Thoracic aorta (tissue), 2 donors: ENCODE measurements around the gene RPE65. TPM values are rescaled to one million over a fixed set of nuclear protein-coding genes. Genes with fewer than 3 reads are reported as not detected.
"Not testable (repeated sequence)": the region's sequence is repeated elsewhere in the genome, so short reads cannot be mapped to it uniquely, and the experiment has no call there.

Experiments
- ATAC-seq: fragments of 150-250 bp; one replicate; pipeline ENCODE4 v1.8.0; 2017; ENCODE audit warnings: low read depth; ENCODE audit not compliant: insufficient number of reproducible peaks, low FRiP score
- DNase-seq: peaks from one replicate; pipeline ENCODE4 v3.0.0-alpha.2; 2020; ENCODE audit warnings: low spot score
- H3K27ac ChIP-seq, 2 donors: fragments of 200-600 bp; sonication (generic); 1 replicate in 1 of 2; 2 replicates in 1 of 2; pipeline ENCODE4 v1.5.1; 2016; ENCODE audit warnings: mild to moderate bottlenecking in 2 of 2, moderate library complexity in 2 of 2
- H3K27me3 ChIP-seq: fragments of 200-600 bp; sonication (generic); replicated peaks from 2 replicates; pipeline ENCODE4 v1.6.0; 2016; ENCODE audit warnings: mild to moderate bottlenecking; ENCODE audit not compliant: insufficient read depth
- H3K36me3 ChIP-seq: fragments of 200-600 bp; sonication (generic); one replicate; pipeline ENCODE4 v1.5.1; 2016
- H3K4me1 ChIP-seq, 2 donors: fragments of 200-600 bp; sonication (generic); 1 replicate in 1 of 2; 2 replicates in 1 of 2; pipeline versions ENCODE4 v1.5.1 to v1.6.0; 2016; ENCODE audit warnings: low read depth in 2 of 2, mild to moderate bottlenecking in 1 of 2; ENCODE audit not compliant: control insufficient read depth in 1 of 2
- H3K4me3 ChIP-seq: fragments of 200-600 bp; sonication (generic); 2 replicates; pipeline ENCODE4 v1.5.1; 2016; ENCODE audit warnings: mild to moderate bottlenecking
- H3K9me3 ChIP-seq: fragments of 200-600 bp; sonication (generic); 2 replicates; pipeline ENCODE4 v1.5.1; 2016
- CTCF ChIP-seq: fragments of 200-600 bp; sonication (generic); IDR thresholded peaks from one replicate; pipeline ENCODE4 v1.5.1; 2019; ENCODE audit warnings: antibody characterized with exemption
- total RNA-seq, 2 donors: library from RNA; depleted of rRNA; stranded (reverse); fragments of >200 nt; gene quantifications; one replicate each; pipeline versions ENCODE4 v1.1.0 to v1.2.3, GENCODE V29; 2016

The RPE65 gene
- total RNA-seq, 2 donors from 2014 or later, result not detected

- H3K4me3 ChIP-seq, result no peak overlapping the region
- H3K9me3 ChIP-seq, result no peaks in the 10 kb centered on the region
- no peaks in the 10 kb centered on the region for H3K36me3 ChIP-seq
- H3K4me1 ChIP-seq, result peaks cover 5 to 19% of the 10 kb centered on the region in 2 donors
- H3K27ac ChIP-seq, result no peak overlapping the region
- no peak for ATAC-seq
- TF ChIP-seq CTCF, result no peak
- DNase-seq, result no peak
- no peaks in the 10 kb centered on the region for H3K27me3 ChIP-seq
These were observed 43.4 kb upstream of the RPE65 start for GRCh38 chr1:68493193-68493592.

- not testable (repeated sequence) for H3K36me3 ChIP-seq, H3K4me3 ChIP-seq, H3K9me3 ChIP-seq, H3K27me3 ChIP-seq, ATAC-seq, H3K27ac ChIP-seq, DNase-seq
- peaks cover 5 to 12% of the 10 kb centered on the region in 2 donors for H3K4me1 ChIP-seq
These were observed 42.5 kb upstream of the RPE65 start for GRCh38 chr1:68492255-68492654.

- Histone ChIP-seq H3K4me3 (no peak overlapping the region), H3K9me3 (no peaks in the 10 kb centered on the region), H3K36me3 (no peaks in the 10 kb centered on the region), H3K4me1 (no peaks in the 10 kb centered on the region), H3K27ac (no peak overlapping the region), H3K27me3 (no peaks in the 10 kb centered on the region)
- no peak for DNase-seq
- no peak for ATAC-seq
- TF ChIP-seq CTCF, result no peak
These were observed 40.4 kb upstream of the RPE65 start for GRCh38 chr1:68490046-68490651.

GRCh38 chr1:68485431-68486022 lies 35.8 kb upstream of the RPE65 start:
- Histone ChIP-seq H3K4me1 (no peaks in the 10 kb centered on the region), H3K27ac (no peak overlapping the region), H3K27me3 (no peaks in the 10 kb centered on the region), H3K9me3 (no peaks in the 10 kb centered on the region), H3K4me3 (no peak overlapping the region), H3K36me3 (no peaks in the 10 kb centered on the region)
- TF ChIP-seq CTCF, result no peak
- ATAC-seq (no peak), DNase-seq (no peak)

- no peaks in the 10 kb centered on the region for H3K27me3 ChIP-seq
- no peak overlapping the region for H3K4me3 ChIP-seq
- ATAC-seq (no peak), DNase-seq (no peak)
- no peaks in the 10 kb centered on the region for H3K4me1 ChIP-seq
- TF ChIP-seq CTCF, result no peak
- H3K36me3 ChIP-seq, result no peaks in the 10 kb centered on the region
- no peak overlapping the region for H3K27ac ChIP-seq
- H3K9me3 ChIP-seq, result no peaks in the 10 kb centered on the region
These were observed 34.9 kb upstream of the RPE65 start for GRCh38 chr1:68484618-68485017.

- ATAC-seq (no peak), DNase-seq (no peak)
- Histone ChIP-seq H3K27ac (no peak overlapping the region), H3K4me1 (no peaks in the 10 kb centered on the region), H3K4me3 (no peak overlapping the region), H3K27me3 (no peaks in the 10 kb centered on the region), H3K9me3 (no peaks in the 10 kb centered on the region), H3K36me3 (no peaks in the 10 kb centered on the region)
- no peak for TF ChIP-seq CTCF
These were observed 31.3 kb upstream of the RPE65 start for GRCh38 chr1:68481041-68481440.
